Body of pancreas (tissue), 4 donors: ENCODE data around the gene PIAS2.

Source experiments
- POLR2A ChIP-seq, 3 donors: fragments of 450-650 bp; IDR thresholded peaks; one replicate each; pipeline ENCODE4 v1.6.1; 2016; ENCODE audit warnings: antibody characterized with exemption in 3 of 3, mild to moderate bottlenecking in 2 of 3
- TF ChIP-seq, protein P1 (sequence below), 7 experiments: fragments of 450-650 bp in 4 of 7; fragments of 200-600 bp in 3 of 7; sonication (generic) in 3 of 7; IDR thresholded peaks; one replicate each; pipeline ENCODE4 v1.5.1; 2016 to 2019; ENCODE audit warnings: antibody characterized with exemption in 7 of 7

GRCh38 chr18:46939998-46940571, 22.8 kb upstream of the PIAS2 start:
- TF ChIP-seq, protein P1, sequence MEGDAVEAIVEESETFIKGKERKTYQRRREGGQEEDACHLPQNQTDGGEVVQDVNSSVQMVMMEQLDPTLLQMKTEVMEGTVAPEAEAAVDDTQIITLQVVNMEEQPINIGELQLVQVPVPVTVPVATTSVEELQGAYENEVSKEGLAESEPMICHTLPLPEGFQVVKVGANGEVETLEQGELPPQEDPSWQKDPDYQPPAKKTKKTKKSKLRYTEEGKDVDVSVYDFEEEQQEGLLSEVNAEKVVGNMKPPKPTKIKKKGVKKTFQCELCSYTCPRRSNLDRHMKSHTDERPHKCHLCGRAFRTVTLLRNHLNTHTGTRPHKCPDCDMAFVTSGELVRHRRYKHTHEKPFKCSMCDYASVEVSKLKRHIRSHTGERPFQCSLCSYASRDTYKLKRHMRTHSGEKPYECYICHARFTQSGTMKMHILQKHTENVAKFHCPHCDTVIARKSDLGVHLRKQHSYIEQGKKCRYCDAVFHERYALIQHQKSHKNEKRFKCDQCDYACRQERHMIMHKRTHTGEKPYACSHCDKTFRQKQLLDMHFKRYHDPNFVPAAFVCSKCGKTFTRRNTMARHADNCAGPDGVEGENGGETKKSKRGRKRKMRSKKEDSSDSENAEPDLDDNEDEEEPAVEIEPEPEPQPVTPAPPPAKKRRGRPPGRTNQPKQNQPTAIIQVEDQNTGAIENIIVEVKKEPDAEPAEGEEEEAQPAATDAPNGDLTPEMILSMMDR (IDR thresholded peaks at IDR 0.05) = no peak
- no peak for TF ChIP-seq POLR2A (IDR thresholded peaks at IDR 0.05)
